ENCODE data around the gene PARP4. TPM values are rescaled to one million over a fixed set of nuclear protein-coding genes. Genes with fewer than 3 reads are reported as not detected.
"Not testable (repeated sequence)": the region's sequence is repeated elsewhere in the genome, so short reads cannot be mapped to it uniquely, and the experiment has no call there.

Gene PARP4
- total RNA-seq, 3 donors from 2014 or later (not counting 1 experiment from before 2014, with no cell fraction given): 83.5 to 90.1 (median 84.0) TPM

GRCh38 chr13:24406524-24406923 is 106.1 kb downstream of the PARP4 start:
- no peaks in the 10 kb centered on the region for H3K9me3 ChIP-seq (ENCODE audit: control insufficient read depth, insufficient read depth, low read length)
- H3K36me3 ChIP-seq (ENCODE audit: control insufficient read depth, insufficient read depth, low read length): no peaks in the 10 kb centered on the region
- DNase-seq (no peak), ATAC-seq (no peak)
- Mint-ChIP-seq H3K36me3 (no peaks in the 10 kb centered on the region), H3K4me3 (no peak overlapping the region), H3K27me3 (ENCODE audit: low read depth in 2 of 2) (peaks cover 5 to 53% of the 10 kb centered on the region in 2 donors), H3K27ac (no peak overlapping the region), H3K9me3 (no peaks in the 10 kb centered on the region), H3K4me1 (no peaks in the 10 kb centered on the region)
- peaks cover 2% of the 10 kb centered on the region for H3K27me3 ChIP-seq (ENCODE audit: control insufficient read depth, insufficient read depth, low read length)
- H3K27ac ChIP-seq (ENCODE audit: low read length): no peak overlapping the region
- intact Hi-C loops (cut with micrococcal nuclease): no loop called here
- no peak for TF ChIP-seq CTCF (IDR thresholded peaks at IDR 0.05)
- no peaks in the 10 kb centered on the region for H3K4me1 ChIP-seq (ENCODE audit: control insufficient read depth, insufficient read depth, low read length)
- H3K4me3 ChIP-seq (ENCODE audit: low read length): no peak overlapping the region
- 96% methylated on average over 3 of the region's 4 CpGs for WGBS (ENCODE audit: insufficient coverage)

GRCh38 chr13:24396821-24397220 is 115.8 kb downstream of the PARP4 start:
- peaks cover 4% of the 10 kb centered on the region for H3K9me3 ChIP-seq (ENCODE audit: control insufficient read depth, insufficient read depth, low read length)
- no peaks in the 10 kb centered on the region for H3K4me1 Mint-ChIP-seq
- no peak overlapping the region for H3K27ac ChIP-seq (ENCODE audit: low read length)
- H3K27me3 ChIP-seq (ENCODE audit: control insufficient read depth, insufficient read depth, low read length): no peaks in the 10 kb centered on the region
- H3K4me3 Mint-ChIP-seq: no peak overlapping the region
- H3K36me3 ChIP-seq (ENCODE audit: control insufficient read depth, insufficient read depth, low read length): no peaks in the 10 kb centered on the region
- no peak overlapping the region for H3K4me3 ChIP-seq (ENCODE audit: low read length)
- no CpG with 5 or more reads among the region's 2 CpGs for WGBS (ENCODE audit: insufficient coverage)
- H3K4me1 ChIP-seq (ENCODE audit: control insufficient read depth, insufficient read depth, low read length): no peaks in the 10 kb centered on the region
- H3K9me3 Mint-ChIP-seq: peaks cover 2 to 7% of the 10 kb centered on the region in 2 donors
- intact Hi-C loops (cut with micrococcal nuclease): no loop called here
- no peak overlapping the region for H3K27ac Mint-ChIP-seq
- no peak for TF ChIP-seq CTCF (IDR thresholded peaks at IDR 0.05)
- no peaks in the 10 kb centered on the region for H3K27me3 Mint-ChIP-seq (ENCODE audit: low read depth in 2 of 2)
- DNase-seq (no peak), ATAC-seq (no peak)
- peaks cover 14% of the 10 kb centered on the region for H3K36me3 Mint-ChIP-seq

DNA sequence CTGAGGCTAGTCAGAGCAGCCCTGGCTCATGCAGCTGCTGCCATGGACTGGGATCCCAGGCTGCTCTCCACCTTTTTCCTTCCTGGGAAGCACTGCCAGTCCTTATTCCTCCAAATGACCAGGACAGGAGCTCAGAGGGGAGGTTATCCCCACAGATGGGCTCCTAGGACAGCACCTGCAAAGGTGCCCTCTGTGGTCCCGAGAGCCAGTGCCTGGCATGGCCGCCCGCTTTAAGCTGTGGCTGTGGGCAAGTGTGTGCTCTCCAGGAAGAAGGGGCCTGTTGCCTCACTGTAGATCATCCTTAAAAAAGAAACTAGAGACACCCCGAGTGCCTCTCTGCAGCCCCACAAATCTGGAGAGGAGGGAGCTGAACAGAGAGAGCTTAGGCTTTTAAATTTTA is 119.6 kb downstream of the PARP4 start:
- no peaks in the 10 kb centered on the region for H3K36me3 ChIP-seq (ENCODE audit: control insufficient read depth, insufficient read depth, low read length)
- no peaks in the 10 kb centered on the region for H3K4me1 Mint-ChIP-seq
- H3K27me3 Mint-ChIP-seq (ENCODE audit: low read depth in 2 of 2): no peaks in the 10 kb centered on the region
- H3K4me3 ChIP-seq (ENCODE audit: low read length): no peak overlapping the region
- ATAC-seq (no peak), DNase-seq (no peak)
- peaks cover 4% of the 10 kb centered on the region for H3K9me3 ChIP-seq (ENCODE audit: control insufficient read depth, insufficient read depth, low read length)
- no peak overlapping the region for H3K27ac Mint-ChIP-seq
- H3K4me1 ChIP-seq (ENCODE audit: control insufficient read depth, insufficient read depth, low read length): no peaks in the 10 kb centered on the region
- TF ChIP-seq CTCF (IDR thresholded peaks at IDR 0.05): no peak
- peaks cover 2 to 7% of the 10 kb centered on the region in 2 donors for H3K9me3 Mint-ChIP-seq
- WGBS (ENCODE audit: insufficient coverage): 91% methylated on average over 4 of the region's 4 CpGs
- intact Hi-C loops (cut with micrococcal nuclease): no loop called here
- H3K36me3 Mint-ChIP-seq: peaks cover 14% of the 10 kb centered on the region
- no peak overlapping the region for H3K27ac ChIP-seq (ENCODE audit: low read length)
- H3K27me3 ChIP-seq (ENCODE audit: control insufficient read depth, insufficient read depth, low read length): no peaks in the 10 kb centered on the region
- no peak overlapping the region for H3K4me3 Mint-ChIP-seq

DNA sequence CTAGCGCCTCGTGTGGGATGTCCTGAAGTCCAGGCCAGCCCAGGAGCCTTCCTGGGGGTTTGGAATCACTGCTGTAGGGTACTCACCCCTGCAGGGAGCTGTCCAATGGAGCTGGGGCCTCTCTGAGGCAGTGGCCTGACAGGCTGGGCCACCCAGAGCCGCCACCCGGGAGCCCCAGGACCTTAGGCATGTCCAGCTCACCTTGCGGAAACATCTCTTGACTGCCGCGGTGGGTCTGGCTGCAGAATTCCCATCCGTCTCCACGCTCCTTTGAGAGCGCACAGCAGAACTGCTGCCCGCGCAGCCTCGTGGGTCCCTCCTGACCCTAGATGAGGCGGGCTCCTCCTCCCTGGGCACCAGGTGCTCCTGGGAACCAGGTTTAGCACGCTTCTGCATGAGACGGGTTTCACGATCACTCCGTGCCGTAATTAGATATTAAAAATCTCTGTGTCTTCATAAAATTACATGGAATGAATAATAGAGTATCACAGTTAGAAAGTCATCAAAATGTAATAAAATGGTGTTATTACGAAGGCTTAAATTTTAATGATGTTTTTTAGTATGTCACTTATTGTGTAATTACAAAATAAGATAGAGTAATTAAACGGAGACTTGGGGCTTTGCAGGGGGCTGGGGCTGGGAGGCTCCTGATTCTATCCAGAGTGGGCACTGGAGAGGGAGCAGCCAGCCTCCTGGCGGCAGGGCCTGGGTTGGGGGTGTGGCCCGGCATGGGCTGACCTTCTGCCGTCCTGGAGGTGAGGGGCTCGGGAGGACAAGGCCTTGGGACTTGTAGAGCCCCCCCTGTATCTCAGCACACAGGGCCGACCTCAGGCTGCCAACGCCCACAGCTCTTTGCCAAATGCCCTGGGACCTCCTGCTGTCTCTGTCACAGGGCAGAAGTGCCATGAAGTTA is 120.6 kb downstream of the PARP4 start:
- 91% methylated on average over 21 of the region's 27 CpGs for WGBS (ENCODE audit: insufficient coverage)

DNA sequence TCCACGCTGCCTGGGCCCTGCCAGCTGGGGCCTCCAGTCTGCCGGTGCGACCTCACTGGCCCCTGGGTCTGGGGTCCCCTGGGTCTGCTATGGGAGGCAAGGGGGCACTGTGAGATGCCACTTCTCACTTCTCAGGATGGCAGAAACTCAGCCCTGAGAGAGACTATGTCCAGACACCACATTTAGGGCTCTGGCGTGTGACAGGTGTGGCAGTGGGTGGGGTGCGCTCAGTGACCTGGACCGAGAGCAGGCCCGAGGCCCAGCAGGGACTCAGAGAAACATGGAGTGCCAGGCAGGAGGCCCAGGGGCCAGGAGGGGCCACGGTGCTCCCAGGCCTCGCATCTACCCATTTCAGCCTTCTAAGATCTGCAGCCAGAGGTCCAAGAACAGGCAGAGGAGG is 121.8 kb downstream of the PARP4 start:
- H3K9me3 Mint-ChIP-seq; H3K27ac ChIP-seq (ENCODE audit: low read length); H3K27me3 Mint-ChIP-seq (ENCODE audit: low read depth in 2 of 2); H3K36me3 ChIP-seq (ENCODE audit: control insufficient read depth, insufficient read depth, low read length); ATAC-seq; H3K9me3 ChIP-seq (ENCODE audit: control insufficient read depth, insufficient read depth, low read length); intact Hi-C loops (cut with micrococcal nuclease); H3K4me3 ChIP-seq (ENCODE audit: low read length); H3K4me1 ChIP-seq (ENCODE audit: control insufficient read depth, insufficient read depth, low read length); H3K27me3 ChIP-seq (ENCODE audit: control insufficient read depth, insufficient read depth, low read length); H3K27ac Mint-ChIP-seq; H3K4me1 Mint-ChIP-seq; DNase-seq; H3K36me3 Mint-ChIP-seq; H3K4me3 Mint-ChIP-seq: not testable (repeated sequence)
- 89% methylated on average over 7 of the region's 9 CpGs for WGBS (ENCODE audit: insufficient coverage)

More for the DNA sequence above, 120.6 kb downstream of the PARP4 start:
- H3K27ac Mint-ChIP-seq; H3K36me3 Mint-ChIP-seq; H3K4me1 ChIP-seq (ENCODE audit: control insufficient read depth, insufficient read depth, low read length); H3K36me3 ChIP-seq (ENCODE audit: control insufficient read depth, insufficient read depth, low read length); ATAC-seq; H3K9me3 ChIP-seq (ENCODE audit: control insufficient read depth, insufficient read depth, low read length); H3K9me3 Mint-ChIP-seq; H3K27me3 Mint-ChIP-seq (ENCODE audit: low read depth in 2 of 2); H3K27ac ChIP-seq (ENCODE audit: low read length); H3K4me1 Mint-ChIP-seq; H3K4me3 ChIP-seq (ENCODE audit: low read length); H3K27me3 ChIP-seq (ENCODE audit: control insufficient read depth, insufficient read depth, low read length); DNase-seq; intact Hi-C loops (cut with micrococcal nuclease); H3K4me3 Mint-ChIP-seq: not testable (repeated sequence)
